ENCODE data around the gene SSB. TPM values are rescaled to one million over a fixed set of nuclear protein-coding genes. Genes with fewer than 3 reads are reported as not detected.

SSB gene
- total and polyA plus RNA-seq, 2 of the 13 experiments (the other 11 are each of a cell fraction or from before 2014, with no cell fraction given): 109 to 208 TPM

DNA sequence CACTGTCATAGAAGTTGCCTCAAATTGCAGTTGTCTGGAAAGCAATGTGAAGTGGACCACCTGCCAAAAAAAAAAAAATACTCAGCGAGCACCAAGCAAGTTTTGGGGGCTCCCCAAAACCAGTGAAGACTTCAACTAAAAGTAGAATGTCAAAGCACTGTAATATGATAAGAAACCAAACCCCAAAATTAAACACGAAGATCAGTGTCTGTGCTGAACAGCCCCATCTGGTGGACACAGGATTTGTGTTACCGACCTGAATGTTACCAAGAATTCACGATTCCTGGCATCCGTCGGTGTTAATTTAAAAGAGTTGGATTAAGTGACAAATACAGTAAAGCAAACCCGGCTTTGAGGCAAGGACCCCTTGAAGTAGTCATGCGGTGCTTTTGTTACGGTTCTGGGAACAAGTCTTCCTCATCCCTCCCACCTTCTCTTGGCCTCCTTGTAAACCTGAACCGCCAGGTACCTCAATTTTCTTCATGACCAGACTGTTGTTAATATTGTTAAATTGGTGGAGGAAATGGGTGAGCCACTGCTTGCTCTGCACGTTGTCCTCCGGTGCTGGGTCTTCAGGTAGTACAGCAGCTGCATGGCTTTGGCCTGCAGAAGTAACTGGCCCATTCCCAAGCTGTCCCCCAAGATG, 31.3 kb upstream of the SSB start (continued):
- TF ChIP-seq ZNF646 (CRISPR knock-in tag; IDR thresholded peaks at IDR 0.05): 0 out of 2 replicates have a peak, but pooled peaks have one; percentile 20
- TF ChIP-seq RAD21 (CRISPR knock-in tag; IDR thresholded peaks at IDR 0.05): peak; percentile 69; the same call in 1 of the 2 replicates
- 0 out of 2 replicates have a peak, but pooled peaks have one; percentile 23 for TF ChIP-seq MTERF4 (CRISPR knock-in tag; IDR thresholded peaks at IDR 0.05)
- TF ChIP-seq, protein P1, sequence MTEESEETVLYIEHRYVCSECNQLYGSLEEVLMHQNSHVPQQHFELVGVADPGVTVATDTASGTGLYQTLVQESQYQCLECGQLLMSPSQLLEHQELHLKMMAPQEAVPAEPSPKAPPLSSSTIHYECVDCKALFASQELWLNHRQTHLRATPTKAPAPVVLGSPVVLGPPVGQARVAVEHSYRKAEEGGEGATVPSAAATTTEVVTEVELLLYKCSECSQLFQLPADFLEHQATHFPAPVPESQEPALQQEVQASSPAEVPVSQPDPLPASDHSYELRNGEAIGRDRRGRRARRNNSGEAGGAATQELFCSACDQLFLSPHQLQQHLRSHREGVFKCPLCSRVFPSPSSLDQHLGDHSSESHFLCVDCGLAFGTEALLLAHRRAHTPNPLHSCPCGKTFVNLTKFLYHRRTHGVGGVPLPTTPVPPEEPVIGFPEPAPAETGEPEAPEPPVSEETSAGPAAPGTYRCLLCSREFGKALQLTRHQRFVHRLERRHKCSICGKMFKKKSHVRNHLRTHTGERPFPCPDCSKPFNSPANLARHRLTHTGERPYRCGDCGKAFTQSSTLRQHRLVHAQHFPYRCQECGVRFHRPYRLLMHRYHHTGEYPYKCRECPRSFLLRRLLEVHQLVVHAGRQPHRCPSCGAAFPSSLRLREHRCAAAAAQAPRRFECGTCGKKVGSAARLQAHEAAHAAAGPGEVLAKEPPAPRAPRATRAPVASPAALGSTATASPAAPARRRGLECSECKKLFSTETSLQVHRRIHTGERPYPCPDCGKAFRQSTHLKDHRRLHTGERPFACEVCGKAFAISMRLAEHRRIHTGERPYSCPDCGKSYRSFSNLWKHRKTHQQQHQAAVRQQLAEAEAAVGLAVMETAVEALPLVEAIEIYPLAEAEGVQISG (CRISPR knock-in tag; IDR thresholded peaks at IDR 0.05): 0 out of 2 replicates have a peak, but pooled peaks have one; percentile 21
- TF ChIP-seq, protein P2, sequence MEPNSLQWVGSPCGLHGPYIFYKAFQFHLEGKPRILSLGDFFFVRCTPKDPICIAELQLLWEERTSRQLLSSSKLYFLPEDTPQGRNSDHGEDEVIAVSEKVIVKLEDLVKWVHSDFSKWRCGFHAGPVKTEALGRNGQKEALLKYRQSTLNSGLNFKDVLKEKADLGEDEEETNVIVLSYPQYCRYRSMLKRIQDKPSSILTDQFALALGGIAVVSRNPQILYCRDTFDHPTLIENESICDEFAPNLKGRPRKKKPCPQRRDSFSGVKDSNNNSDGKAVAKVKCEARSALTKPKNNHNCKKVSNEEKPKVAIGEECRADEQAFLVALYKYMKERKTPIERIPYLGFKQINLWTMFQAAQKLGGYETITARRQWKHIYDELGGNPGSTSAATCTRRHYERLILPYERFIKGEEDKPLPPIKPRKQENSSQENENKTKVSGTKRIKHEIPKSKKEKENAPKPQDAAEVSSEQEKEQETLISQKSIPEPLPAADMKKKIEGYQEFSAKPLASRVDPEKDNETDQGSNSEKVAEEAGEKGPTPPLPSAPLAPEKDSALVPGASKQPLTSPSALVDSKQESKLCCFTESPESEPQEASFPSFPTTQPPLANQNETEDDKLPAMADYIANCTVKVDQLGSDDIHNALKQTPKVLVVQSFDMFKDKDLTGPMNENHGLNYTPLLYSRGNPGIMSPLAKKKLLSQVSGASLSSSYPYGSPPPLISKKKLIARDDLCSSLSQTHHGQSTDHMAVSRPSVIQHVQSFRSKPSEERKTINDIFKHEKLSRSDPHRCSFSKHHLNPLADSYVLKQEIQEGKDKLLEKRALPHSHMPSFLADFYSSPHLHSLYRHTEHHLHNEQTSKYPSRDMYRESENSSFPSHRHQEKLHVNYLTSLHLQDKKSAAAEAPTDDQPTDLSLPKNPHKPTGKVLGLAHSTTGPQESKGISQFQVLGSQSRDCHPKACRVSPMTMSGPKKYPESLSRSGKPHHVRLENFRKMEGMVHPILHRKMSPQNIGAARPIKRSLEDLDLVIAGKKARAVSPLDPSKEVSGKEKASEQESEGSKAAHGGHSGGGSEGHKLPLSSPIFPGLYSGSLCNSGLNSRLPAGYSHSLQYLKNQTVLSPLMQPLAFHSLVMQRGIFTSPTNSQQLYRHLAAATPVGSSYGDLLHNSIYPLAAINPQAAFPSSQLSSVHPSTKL (CRISPR knock-in tag; IDR thresholded peaks at IDR 0.05): 0 out of 2 replicates have a peak, but pooled peaks have one; percentile 7
- peak; percentile 92 for TF ChIP-seq SMC3 (IDR thresholded peaks at IDR 0.05; ENCODE audit: low read length)
- 0 out of 2 replicates have a peak, but pooled peaks have one; percentile 28 for TF ChIP-seq ARID2 (CRISPR knock-in tag; IDR thresholded peaks at IDR 0.05; ENCODE audit: borderline replicate concordance)
- TF ChIP-seq, protein P3, sequence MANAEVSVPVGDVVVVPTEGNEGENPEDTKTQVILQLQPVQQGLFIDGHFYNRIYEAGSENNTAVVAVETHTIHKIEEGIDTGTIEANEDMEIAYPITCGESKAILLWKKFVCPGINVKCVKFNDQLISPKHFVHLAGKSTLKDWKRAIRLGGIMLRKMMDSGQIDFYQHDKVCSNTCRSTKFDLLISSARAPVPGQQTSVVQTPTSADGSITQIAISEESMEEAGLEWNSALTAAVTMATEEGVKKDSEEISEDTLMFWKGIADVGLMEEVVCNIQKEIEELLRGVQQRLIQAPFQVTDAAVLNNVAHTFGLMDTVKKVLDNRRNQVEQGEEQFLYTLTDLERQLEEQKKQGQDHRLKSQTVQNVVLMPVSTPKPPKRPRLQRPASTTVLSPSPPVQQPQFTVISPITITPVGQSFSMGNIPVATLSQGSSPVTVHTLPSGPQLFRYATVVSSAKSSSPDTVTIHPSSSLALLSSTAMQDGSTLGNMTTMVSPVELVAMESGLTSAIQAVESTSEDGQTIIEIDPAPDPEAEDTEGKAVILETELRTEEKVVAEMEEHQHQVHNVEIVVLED (CRISPR knock-in tag; IDR thresholded peaks at IDR 0.05; ENCODE audit: borderline replicate concordance): 0 out of 2 replicates have a peak, but pooled peaks have one; percentile 13
- no peak for TF ChIP-seq SALL2 (CRISPR knock-in tag; IDR thresholded peaks at IDR 0.05)

Data from HepG2 (cell line).